ENCODE measurements around the gene MRPS5. TPM values are rescaled to one million over a fixed set of nuclear protein-coding genes. Genes with fewer than 3 reads are reported as not detected.
A peak's percentile ranks its signal among the peaks of the same experiment; 100 is the strongest.

The MRPS5 gene
- total RNA-seq, 1 donor from 2014 or later = 47.5 TPM

DNA sequence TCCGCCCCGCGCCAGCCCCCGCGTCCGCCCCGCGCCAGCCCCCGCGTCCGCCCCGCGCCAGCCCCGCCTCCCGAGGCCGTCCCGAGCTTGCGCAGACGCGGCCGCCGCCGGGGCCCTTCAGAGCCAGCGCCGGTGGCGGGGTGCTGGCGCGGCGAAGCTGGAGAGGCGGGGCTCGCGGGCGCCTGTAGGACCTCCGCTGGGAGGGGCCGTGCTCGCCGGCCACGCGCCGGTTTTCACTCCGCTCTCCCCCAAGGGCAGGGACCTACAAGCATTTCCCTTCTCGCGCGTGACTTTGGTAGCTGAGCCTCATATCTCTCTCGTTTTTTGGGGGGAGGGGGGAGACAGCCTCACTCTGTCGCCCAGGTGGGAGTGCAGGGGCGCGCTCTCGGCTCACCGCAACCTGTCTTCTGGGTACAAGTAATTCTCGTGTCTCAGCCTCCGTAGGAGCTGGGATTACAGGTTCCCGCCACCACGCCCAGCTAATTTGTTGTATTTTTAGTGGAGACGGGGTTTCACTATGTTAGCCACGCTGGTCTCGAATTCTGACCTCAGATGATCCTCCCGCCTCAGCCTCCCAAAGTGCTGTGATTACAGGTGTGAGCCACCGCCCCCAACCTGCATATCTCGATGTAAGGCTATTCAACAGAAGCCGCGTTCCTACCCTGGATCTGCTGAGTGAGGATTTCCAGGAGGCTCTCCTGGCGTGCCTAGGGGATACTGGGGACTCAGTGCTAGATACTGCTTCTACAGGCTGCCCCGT, 38.3 kb upstream of the MRPS5 start, which contains the start of gene ZNF514:
Gene ZNF514, minus strand, starts transcription at position 159 of the 760 bp plus-strand sequence. CDS start 6,595 bp downstream, outside the sequence.
- DNase-seq (ENCODE audit: low spot score) = peak; percentile 65
- Mint-ChIP-seq H3K9me3 (ENCODE audit: unreplicated experiment) (no peaks in the 10 kb centered on the region), H3K36me3 (ENCODE audit: low read depth, unreplicated experiment) (peaks cover 25% of the 10 kb centered on the region), H3K4me3 (ENCODE audit: unreplicated experiment) (peak within 1 kb of the TSS; percentile 92), H3K27me3 (ENCODE audit: unreplicated experiment) (peaks cover 6% of the 10 kb centered on the region), H3K4me1 (ENCODE audit: unreplicated experiment) (peaks cover 9% of the 10 kb centered on the region), H3K27ac (ENCODE audit: unreplicated experiment) (peak within 1 kb of the TSS; percentile 82)
- TF ChIP-seq, protein P1, sequence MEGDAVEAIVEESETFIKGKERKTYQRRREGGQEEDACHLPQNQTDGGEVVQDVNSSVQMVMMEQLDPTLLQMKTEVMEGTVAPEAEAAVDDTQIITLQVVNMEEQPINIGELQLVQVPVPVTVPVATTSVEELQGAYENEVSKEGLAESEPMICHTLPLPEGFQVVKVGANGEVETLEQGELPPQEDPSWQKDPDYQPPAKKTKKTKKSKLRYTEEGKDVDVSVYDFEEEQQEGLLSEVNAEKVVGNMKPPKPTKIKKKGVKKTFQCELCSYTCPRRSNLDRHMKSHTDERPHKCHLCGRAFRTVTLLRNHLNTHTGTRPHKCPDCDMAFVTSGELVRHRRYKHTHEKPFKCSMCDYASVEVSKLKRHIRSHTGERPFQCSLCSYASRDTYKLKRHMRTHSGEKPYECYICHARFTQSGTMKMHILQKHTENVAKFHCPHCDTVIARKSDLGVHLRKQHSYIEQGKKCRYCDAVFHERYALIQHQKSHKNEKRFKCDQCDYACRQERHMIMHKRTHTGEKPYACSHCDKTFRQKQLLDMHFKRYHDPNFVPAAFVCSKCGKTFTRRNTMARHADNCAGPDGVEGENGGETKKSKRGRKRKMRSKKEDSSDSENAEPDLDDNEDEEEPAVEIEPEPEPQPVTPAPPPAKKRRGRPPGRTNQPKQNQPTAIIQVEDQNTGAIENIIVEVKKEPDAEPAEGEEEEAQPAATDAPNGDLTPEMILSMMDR (IDR thresholded peaks at IDR 0.05; ENCODE audit: unreplicated experiment) = no peak

DNA sequence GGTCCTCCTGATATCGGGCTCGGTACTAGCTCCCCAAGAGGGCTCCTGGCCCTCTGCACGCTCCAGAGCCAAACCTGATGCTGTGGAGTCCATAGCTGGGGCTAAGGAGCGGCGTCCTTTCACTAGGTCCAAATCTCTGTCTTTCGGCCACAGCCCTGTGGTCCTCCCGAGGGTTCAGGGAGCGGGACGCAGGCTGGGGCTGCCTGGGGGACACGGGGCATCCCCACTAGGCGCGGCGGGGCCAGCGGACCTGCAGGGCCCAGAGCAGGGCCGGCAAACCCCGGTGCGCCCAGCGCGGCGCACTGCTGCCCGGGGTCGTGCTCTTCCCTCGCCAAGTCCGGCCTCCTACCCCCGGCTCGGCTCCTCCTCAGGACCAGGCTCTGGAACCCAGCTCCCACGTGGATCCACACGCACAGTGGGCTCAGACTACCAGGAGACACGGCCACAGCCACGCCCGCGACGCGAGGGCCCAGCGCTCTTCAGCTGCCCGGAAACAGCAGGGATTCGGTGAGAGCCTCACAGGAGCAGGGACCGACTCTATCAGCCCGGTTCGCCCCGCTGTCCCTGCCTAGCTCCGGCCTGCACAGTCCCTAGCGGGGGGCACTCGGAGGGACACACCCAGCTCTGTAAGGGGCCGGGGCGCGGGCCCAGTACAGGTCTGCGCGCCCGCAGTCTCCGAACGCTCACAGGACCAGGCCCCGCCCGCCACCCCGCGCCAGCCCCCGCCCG, 37.4 kb upstream of the MRPS5 start:
- Mint-ChIP-seq H3K4me1 (ENCODE audit: unreplicated experiment) (peaks cover 4% of the 10 kb centered on the region), H3K9me3 (ENCODE audit: unreplicated experiment) (no peaks in the 10 kb centered on the region), H3K4me3 (ENCODE audit: unreplicated experiment) (peak overlapping the region; percentile 85), H3K27ac (ENCODE audit: unreplicated experiment) (no peak overlapping the region), H3K36me3 (ENCODE audit: low read depth, unreplicated experiment) (peaks cover 33% of the 10 kb centered on the region), H3K27me3 (ENCODE audit: unreplicated experiment) (peaks cover 6% of the 10 kb centered on the region)
- TF ChIP-seq, protein P1 (IDR thresholded peaks at IDR 0.05; ENCODE audit: unreplicated experiment) = no peak
- DNase-seq (ENCODE audit: low spot score) = peak; percentile 23

DNA sequence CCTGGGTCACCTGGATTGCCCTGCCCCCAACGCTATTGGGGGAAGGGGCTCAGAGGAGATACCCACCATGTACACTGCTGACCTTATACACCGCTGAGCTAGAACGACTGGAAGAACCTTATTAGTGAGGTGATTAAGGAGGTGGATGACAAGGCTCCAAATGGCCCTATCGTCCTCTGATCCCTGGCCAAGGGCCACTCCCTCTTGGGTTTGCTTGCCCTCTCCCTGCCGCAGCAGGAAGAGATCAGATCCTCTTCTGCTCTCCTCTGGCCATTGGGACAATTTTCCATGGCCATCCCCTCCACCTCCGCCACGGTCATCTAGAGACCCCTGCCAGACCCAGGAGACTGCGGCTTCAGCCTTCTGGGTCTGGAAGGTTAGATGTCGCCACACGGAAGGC, 36.8 kb upstream of the MRPS5 start:
- no peak for DNase-seq (ENCODE audit: low spot score)
- Mint-ChIP-seq H3K4me3 (ENCODE audit: unreplicated experiment) (peak overlapping the region; percentile 31), H3K27ac (ENCODE audit: unreplicated experiment) (no peak overlapping the region), H3K27me3 (ENCODE audit: unreplicated experiment) (peaks cover 6% of the 10 kb centered on the region), H3K9me3 (ENCODE audit: unreplicated experiment) (peaks cover 3% of the 10 kb centered on the region), H3K4me1 (ENCODE audit: unreplicated experiment) (peaks cover 4% of the 10 kb centered on the region), H3K36me3 (ENCODE audit: low read depth, unreplicated experiment) (peaks cover 39% of the 10 kb centered on the region)
- TF ChIP-seq, protein P1 (IDR thresholded peaks at IDR 0.05; ENCODE audit: unreplicated experiment) = no peak

DNA sequence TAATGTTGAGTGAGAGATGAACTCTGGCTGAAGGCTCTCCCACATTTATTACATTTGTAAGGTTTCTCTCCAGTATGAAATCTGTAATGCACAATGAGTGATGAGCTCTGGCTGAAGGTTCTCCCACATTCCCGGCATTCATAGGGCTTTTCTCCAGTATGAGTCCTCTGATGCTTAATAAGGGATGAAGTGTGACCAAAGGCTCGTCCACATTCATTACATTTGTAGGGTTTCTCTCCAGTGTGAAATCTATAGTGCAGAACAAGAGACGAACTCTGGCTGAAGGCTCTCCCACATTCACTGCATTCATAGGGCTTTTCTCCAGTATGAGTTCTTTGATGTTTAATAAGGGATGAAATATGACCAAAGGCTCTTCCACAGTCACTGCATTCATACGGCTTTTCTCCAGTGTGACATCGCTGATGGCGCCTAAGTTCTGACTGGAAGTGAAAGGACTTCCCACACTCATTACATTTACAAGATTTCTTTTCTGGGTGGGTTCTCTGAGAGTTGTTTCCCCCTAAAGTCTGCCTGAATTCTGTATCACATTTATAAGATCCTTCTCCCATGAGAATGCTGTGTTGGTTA, 27.9 kb upstream of the MRPS5 start:
- TF ChIP-seq, protein P1 (IDR thresholded peaks at IDR 0.05; ENCODE audit: unreplicated experiment) = no peak
- H3K36me3 Mint-ChIP-seq (ENCODE audit: low read depth, unreplicated experiment) = peaks cover 95% of the 10 kb centered on the region
- peak overlapping the region; percentile 68 for H3K4me3 Mint-ChIP-seq (ENCODE audit: unreplicated experiment)
- peaks cover 60% of the 10 kb centered on the region for H3K9me3 Mint-ChIP-seq (ENCODE audit: unreplicated experiment)
- no peaks in the 10 kb centered on the region for H3K27me3 Mint-ChIP-seq (ENCODE audit: unreplicated experiment)
- H3K4me1 Mint-ChIP-seq (ENCODE audit: unreplicated experiment) = no peaks in the 10 kb centered on the region
- DNase-seq (ENCODE audit: low spot score) = no peak
- H3K27ac Mint-ChIP-seq (ENCODE audit: unreplicated experiment) = no peak overlapping the region
